Measurements from ENCODE around the gene ZSCAN29.

The ZSCAN29 gene

DNA sequence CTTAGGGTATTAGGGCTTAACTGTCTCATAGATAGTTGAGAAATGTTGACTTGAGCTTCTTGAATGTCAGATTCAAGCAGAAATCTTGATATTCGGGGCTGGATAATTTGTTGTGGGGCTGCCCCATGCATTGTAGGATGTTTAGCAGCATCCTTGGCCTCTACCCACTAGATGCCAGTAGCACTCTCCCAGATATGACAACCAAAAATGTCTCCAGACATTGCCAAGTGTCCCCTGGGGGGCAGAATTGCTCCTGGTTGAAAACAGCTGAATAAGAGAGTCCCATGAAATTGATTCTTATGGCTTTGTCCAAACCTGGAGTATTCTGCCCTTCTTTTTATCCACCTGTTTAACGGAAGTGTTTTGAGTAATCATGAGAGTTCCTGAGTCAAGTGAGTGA is 24.5 kb downstream of the ZSCAN29 start:
- Histone ChIP-seq H3K4me2 (ENCODE audit: low read length) (no peak overlapping the region), H3K36me3 (ENCODE audit: insufficient read depth, low read length) (peaks cover 63% of the 10 kb centered on the region)

DNA sequence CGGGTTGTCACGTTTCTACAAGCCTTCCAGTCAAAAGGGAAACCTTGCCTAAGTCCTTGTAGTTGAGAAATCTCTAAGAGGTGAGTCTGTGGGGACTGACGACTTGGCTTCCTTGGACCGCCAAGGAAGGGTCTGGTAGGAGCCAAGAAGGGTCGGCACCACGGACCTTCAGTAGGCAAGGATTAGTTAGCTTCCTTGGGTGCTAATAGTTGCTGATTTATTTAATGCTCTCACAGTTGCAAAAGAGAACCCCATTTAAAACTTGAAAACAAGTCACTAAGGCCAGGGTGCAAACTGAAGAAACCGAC is 40.1 kb downstream of the ZSCAN29 start:
- H3K27ac ChIP-seq (ENCODE audit: low read depth, low read length, poor library complexity, severe bottlenecking): peak overlapping the region; percentile 74
- no peaks in the 10 kb centered on the region for H3K9me2 ChIP-seq (ENCODE audit: low read depth, low read length)
- H3K9ac ChIP-seq (ENCODE audit: low read length): peak overlapping the region; percentile 85
- H4K20me1 ChIP-seq (ENCODE audit: insufficient read depth, low read length): no peaks in the 10 kb centered on the region
- no peaks in the 10 kb centered on the region for H3K9me3 ChIP-seq (ENCODE audit: low read length)
- peaks cover 28% of the 10 kb centered on the region for H3K4me1 ChIP-seq (ENCODE audit: insufficient read depth, low read length, severe bottlenecking)
- H3K36me3 ChIP-seq (ENCODE audit: insufficient read depth, low read length): peaks cover 39% of the 10 kb centered on the region
- H3K27me3 ChIP-seq (ENCODE audit: insufficient read depth, low read length): no peaks in the 10 kb centered on the region
- no peaks in the 10 kb centered on the region for H3F3A ChIP-seq (ENCODE audit: insufficient read depth, low read length)
- peak overlapping the region; percentile 6; the same call in 1 of the 2 replicates for H2AFZ ChIP-seq (ENCODE audit: low read length)
- H3K4me2 ChIP-seq (ENCODE audit: low read length): peak overlapping the region; percentile 69
- peak overlapping the region; percentile 75 for H3K4me3 ChIP-seq (ENCODE audit: low read depth, low read length, poor library complexity, severe bottlenecking)
- no peak for TF ChIP-seq EZH2 (IDR thresholded peaks at IDR 0.05; ENCODE audit: borderline replicate concordance, low read length)
- H3K79me2 ChIP-seq (ENCODE audit: insufficient read depth, low read length): no peaks in the 10 kb centered on the region

More for the DNA sequence above, 24.5 kb downstream of the ZSCAN29 start:
- no peaks in the 10 kb centered on the region for H3F3A ChIP-seq (ENCODE audit: insufficient read depth, low read length)
- H3K9me2 ChIP-seq (ENCODE audit: low read depth, low read length): no peaks in the 10 kb centered on the region
- H3K27ac ChIP-seq (ENCODE audit: low read depth, low read length, poor library complexity, severe bottlenecking): no peak overlapping the region
- no peaks in the 10 kb centered on the region for H3K79me2 ChIP-seq (ENCODE audit: insufficient read depth, low read length)
- no peaks in the 10 kb centered on the region for H3K4me1 ChIP-seq (ENCODE audit: insufficient read depth, low read length, severe bottlenecking)
- no peaks in the 10 kb centered on the region for H3K27me3 ChIP-seq (ENCODE audit: insufficient read depth, low read length)
- no peak overlapping the region for H3K4me3 ChIP-seq (ENCODE audit: low read depth, low read length, poor library complexity, severe bottlenecking)
- H4K20me1 ChIP-seq (ENCODE audit: insufficient read depth, low read length): no peaks in the 10 kb centered on the region
- no peaks in the 10 kb centered on the region for H3K9me3 ChIP-seq (ENCODE audit: low read length)
- TF ChIP-seq EZH2 (IDR thresholded peaks at IDR 0.05; ENCODE audit: borderline replicate concordance, low read length): no peak
- TF ChIP-seq, protein P1, sequence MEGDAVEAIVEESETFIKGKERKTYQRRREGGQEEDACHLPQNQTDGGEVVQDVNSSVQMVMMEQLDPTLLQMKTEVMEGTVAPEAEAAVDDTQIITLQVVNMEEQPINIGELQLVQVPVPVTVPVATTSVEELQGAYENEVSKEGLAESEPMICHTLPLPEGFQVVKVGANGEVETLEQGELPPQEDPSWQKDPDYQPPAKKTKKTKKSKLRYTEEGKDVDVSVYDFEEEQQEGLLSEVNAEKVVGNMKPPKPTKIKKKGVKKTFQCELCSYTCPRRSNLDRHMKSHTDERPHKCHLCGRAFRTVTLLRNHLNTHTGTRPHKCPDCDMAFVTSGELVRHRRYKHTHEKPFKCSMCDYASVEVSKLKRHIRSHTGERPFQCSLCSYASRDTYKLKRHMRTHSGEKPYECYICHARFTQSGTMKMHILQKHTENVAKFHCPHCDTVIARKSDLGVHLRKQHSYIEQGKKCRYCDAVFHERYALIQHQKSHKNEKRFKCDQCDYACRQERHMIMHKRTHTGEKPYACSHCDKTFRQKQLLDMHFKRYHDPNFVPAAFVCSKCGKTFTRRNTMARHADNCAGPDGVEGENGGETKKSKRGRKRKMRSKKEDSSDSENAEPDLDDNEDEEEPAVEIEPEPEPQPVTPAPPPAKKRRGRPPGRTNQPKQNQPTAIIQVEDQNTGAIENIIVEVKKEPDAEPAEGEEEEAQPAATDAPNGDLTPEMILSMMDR (IDR thresholded peaks at IDR 0.05; ENCODE audit: low read length): peak; percentile 15; the same call in 1 of the 2 replicates
- no peak overlapping the region for H3K9ac ChIP-seq (ENCODE audit: low read length)
- H2AFZ ChIP-seq (ENCODE audit: low read length): no peak overlapping the region

DNA sequence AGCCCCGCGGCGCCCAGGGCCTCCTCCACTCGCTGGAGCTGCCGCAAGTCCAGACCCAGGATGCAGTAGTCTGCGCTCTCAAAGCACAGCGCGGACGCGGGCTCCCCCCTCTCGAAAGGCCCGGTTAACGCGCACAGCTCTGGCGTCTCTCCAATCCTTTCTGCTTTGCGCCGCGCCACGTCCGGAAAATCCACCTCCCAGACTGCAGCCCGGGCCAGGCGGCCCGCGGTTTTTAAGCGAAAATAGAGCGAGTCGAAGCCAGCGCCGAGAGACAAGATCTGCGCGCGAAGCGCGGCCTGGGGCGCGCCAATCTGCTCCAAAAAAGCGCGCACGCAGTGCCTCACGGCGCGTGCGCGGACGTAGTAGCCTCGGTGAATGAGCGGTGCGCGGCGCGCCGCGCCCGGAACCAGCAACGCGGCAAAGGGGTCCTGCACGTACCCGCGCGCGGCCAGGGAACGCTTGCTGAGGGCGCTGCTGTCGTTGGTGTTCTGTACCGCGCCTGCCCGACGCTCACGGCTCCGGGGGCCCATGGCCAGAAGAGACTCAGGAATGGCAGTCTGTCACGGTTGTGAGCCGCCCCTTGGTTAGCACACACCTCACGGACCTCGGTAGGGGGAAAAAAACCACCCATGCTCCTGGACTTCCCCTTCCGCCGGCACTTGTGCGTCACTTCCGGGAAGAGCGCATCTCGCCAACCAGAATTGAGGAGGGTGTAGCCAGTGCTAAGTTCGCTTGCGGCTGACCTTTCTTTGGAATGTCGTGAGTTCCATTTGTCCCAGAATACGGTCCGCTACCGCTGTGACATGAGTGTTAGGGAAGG is 40.7 kb downstream of the ZSCAN29 start, which contains the start of gene LCMT2:
LCMT2 (minus strand) TSS at position 614 of the 820 bp plus-strand sequence; CDS start at position 530, 84 bp downstream.
- H3K4me1 ChIP-seq (ENCODE audit: insufficient read depth, low read length, severe bottlenecking): peaks cover 28% of the 10 kb centered on the region
- peak within 1 kb of the TSS; percentile 75 for H3K4me3 ChIP-seq (ENCODE audit: low read depth, low read length, poor library complexity, severe bottlenecking)
- no peaks in the 10 kb centered on the region for H3F3A ChIP-seq (ENCODE audit: insufficient read depth, low read length)
- peak within 1 kb of the TSS; percentile 74 for H3K27ac ChIP-seq (ENCODE audit: low read depth, low read length, poor library complexity, severe bottlenecking)
- no peaks in the 10 kb centered on the region for H4K20me1 ChIP-seq (ENCODE audit: insufficient read depth, low read length)
- H3K9me3 ChIP-seq (ENCODE audit: low read length): no peaks in the 10 kb centered on the region
- TF ChIP-seq, protein P1 (IDR thresholded peaks at IDR 0.05; ENCODE audit: low read length): no peak
- no peak for TF ChIP-seq EZH2 (IDR thresholded peaks at IDR 0.05; ENCODE audit: borderline replicate concordance, low read length)
- H3K79me2 ChIP-seq (ENCODE audit: insufficient read depth, low read length): no peaks in the 10 kb centered on the region
- no peaks in the 10 kb centered on the region for H3K9me2 ChIP-seq (ENCODE audit: low read depth, low read length)
- peak within 1 kb of the TSS; percentile 85 for H3K9ac ChIP-seq (ENCODE audit: low read length)
- H3K27me3 ChIP-seq (ENCODE audit: insufficient read depth, low read length): no peaks in the 10 kb centered on the region
- peak within 1 kb of the TSS; percentile 28 for H2AFZ ChIP-seq (ENCODE audit: low read length)
- H3K36me3 ChIP-seq (ENCODE audit: insufficient read depth, low read length): peaks cover 35% of the 10 kb centered on the region
- peak within 1 kb of the TSS; percentile 69 for H3K4me2 ChIP-seq (ENCODE audit: low read length)
